A549 (cell line): Measurements from ENCODE around the gene SAMMSON. TPM values are rescaled to one million over a fixed set of nuclear protein-coding genes. Genes with fewer than 3 reads are reported as not detected.

Source experiments
- ATAC-seq, 2 experiments: fragments of 200-7000 bp in 1 of 2; fragments of >200 bp in 1 of 2; cut with Nextera tagmentation in 1 of 2; cut with Tn5 transposase in 1 of 2; 3 replicates each; pipeline versions ENCODE4 v1.8.0 to v1.9.1; 2018 to 2020; ENCODE audit warnings: mild to moderate bottlenecking in 1 of 2, moderate library complexity in 1 of 2
- CTCF ChIA-PET: fragments of 300-600 bp; sonication (Branson Sonifier 250); formaldehyde crosslinking; extraction: SDS; loops from one replicate; lab custom pipeline; 2021; ENCODE audit warnings: antibody characterized with exemption, inconsistent platforms; lab: Yijun Ruan, JAX
- POLR2A ChIA-PET: fragments of 350-600 bp; formaldehyde crosslinking; extraction: SDS; loops from one replicate; lab custom pipeline; 2021; ENCODE audit warnings: antibody characterized with exemption, inconsistent platforms; lab: Yijun Ruan, JAX
- DNase-seq, 2 experiments: peaks; one replicate each; pipeline versions ENCODE4 v3.0.0 to v3.0.0-alpha.2; 2011 to 2016; ENCODE audit warnings: low read depth in 1 of 2, low spot score in 1 of 2
- FAIRE-seq: peaks from 2 replicates; lab custom pipeline; 2011; peaks lifted over from hg19 to GRCh38; lab: Jason Lieb, UNC
- H3K27ac ChIP-seq, 2 experiments: fragments of >200 bp; sonication (Bioruptor Twin); formaldehyde crosslinking; 3 replicates each; pipeline ENCODE4 v1.5.1; 2016 to 2017
- H3K4me1 ChIP-seq: fragments of >200 bp; sonication (Bioruptor Twin); formaldehyde crosslinking; 3 replicates; pipeline ENCODE4 v1.6.1; 2016
- H3K4me2 ChIP-seq: fragments of >200 bp; sonication (Bioruptor Twin); formaldehyde crosslinking; 3 replicates; pipeline ENCODE4 v1.6.1; 2016
- H3K4me3 ChIP-seq: fragments of >200 bp; sonication (Bioruptor Twin); formaldehyde crosslinking; 3 replicates; pipeline ENCODE4 v1.5.1; 2016
- H3K9me3 ChIP-seq: fragments of >200 bp; sonication (Bioruptor Twin); formaldehyde crosslinking; 3 replicates; pipeline ENCODE4 v1.6.1; 2016
- BHLHE40 ChIP-seq: IDR thresholded peaks from 2 replicates; pipeline ENCODE4 v1.6.1; 2012; ENCODE audit warnings: low read depth, low read length, inconsistent platforms
- EHF ChIP-seq: fragments of 250-450 bp; sonication (Bioruptor Pico); IDR thresholded peaks from 2 replicates; pipeline ENCODE4 v1.5.0; 2020; ENCODE audit warnings: mild to moderate bottlenecking
- EHMT2 ChIP-seq: fragments of 200-600 bp; sonication (generic); IDR thresholded peaks from 2 replicates; pipeline ENCODE4 v1.6.1; 2016; ENCODE audit warnings: antibody characterized with exemption, low read depth, mild to moderate bottlenecking, moderate library complexity
- FOXS1 ChIP-seq: fragments of 250-450 bp; sonication (Bioruptor Pico); IDR thresholded peaks from 2 replicates; pipeline ENCODE4 v1.5.0; 2020; ENCODE audit warnings: mild to moderate bottlenecking, moderate library complexity
- GATA3 ChIP-seq: IDR thresholded peaks from 2 replicates; pipeline ENCODE4 v1.6.1; 2012; ENCODE audit warnings: borderline replicate concordance
- HEYL ChIP-seq: fragments of 250-450 bp; sonication (Bioruptor Pico); IDR thresholded peaks from 2 replicates; pipeline ENCODE4 v1.8.0; 2021; ENCODE audit warnings: mild to moderate bottlenecking, moderate library complexity
- MAFK ChIP-seq: fragments of 450-650 bp; IDR thresholded peaks from 2 replicates; pipeline ENCODE4 v1.6.1; 2014; ENCODE audit not compliant: partially characterized antibody
- NR3C1 ChIP-seq: fragments of >200 bp; sonication (Bioruptor Twin); formaldehyde crosslinking; IDR thresholded peaks from 3 replicates; pipeline ENCODE4 v1.6.1; 2017
- RAD21 ChIP-seq, 2 experiments: fragments of >200 bp in 1 of 2; sonication (Bioruptor Twin) in 1 of 2; formaldehyde crosslinking in 1 of 2; IDR thresholded peaks in 1 of 2; conservative IDR thresholded peaks in 1 of 2; 2 replicates in 1 of 2; 3 replicates in 1 of 2; pipeline ENCODE4 v1.6.1; 2012 to 2018; ENCODE audit warnings: inconsistent platforms in 1 of 2
- TFCP2L1 ChIP-seq: fragments of 250-450 bp; sonication (Bioruptor Pico); IDR thresholded peaks from 2 replicates; pipeline ENCODE4 v1.5.0; 2021; ENCODE audit warnings: mild to moderate bottlenecking
- TP53 ChIP-seq: fragments of 250-450 bp; sonication (Bioruptor Pico); IDR thresholded peaks from 2 replicates; pipeline ENCODE4 v1.5.0; 2021; ENCODE audit warnings: mild to moderate bottlenecking, moderate library complexity
- ZNF302 ChIP-seq: fragments of 250-450 bp; sonication (Bioruptor Pico); IDR thresholded peaks from 2 replicates; pipeline ENCODE4 v1.9.0; 2021; ENCODE audit warnings: inconsistent platforms, mild to moderate bottlenecking, moderate library complexity
- WGBS: methylation state at CpG from one replicate; pipeline ENCODE4 v1.1.6; 2017; ENCODE audit errors: missing lambda C conversion rate; 5-methylcytosine and 5-hydroxymethylcytosine counted together
- polyA plus RNA-seq, 4 experiments: library from polyadenylated mRNA; depleted of rRNA in 3 of 4; stranded (reverse); fragments of >200 nt; fragmentation: RNase III in 1 of 4; extraction: RNeasy Plus Mini Kit Qiagen cat#74134 plus additional on column Dnase treatment in 1 of 4; gene quantifications; 2 replicates in 3 of 4; 3 replicates in 1 of 4; pipeline ENCODE4 v1.2.3, GENCODE V29; 2011 to 2017
- TF ChIP-seq, protein P1 (sequence below): IDR thresholded peaks from 2 replicates; pipeline ENCODE4 v1.6.1; 2012; ENCODE audit warnings: low read depth, borderline replicate concordance
- TF ChIP-seq, protein P2 (sequence below): fragments of 450-650 bp; IDR thresholded peaks from 2 replicates; pipeline ENCODE4 v1.6.1; 2014; ENCODE audit warnings: antibody characterized with exemption
- TF ChIP-seq, protein P3 (sequence below): fragments of 200-600 bp; sonication (generic); IDR thresholded peaks from 2 replicates; pipeline ENCODE4 v1.6.1; 2016; ENCODE audit warnings: antibody characterized with exemption, mild to moderate bottlenecking, moderate library complexity
- TF ChIP-seq, protein P4 (sequence below): fragments of >200 bp; sonication (Bioruptor Twin); formaldehyde crosslinking; IDR thresholded peaks from 3 replicates; pipeline ENCODE4 v1.6.1; 2016

SAMMSON gene
- polyA plus RNA-seq, 2 of the 4 experiments (the other 2 are of a cell fraction), result not detected

DNA sequence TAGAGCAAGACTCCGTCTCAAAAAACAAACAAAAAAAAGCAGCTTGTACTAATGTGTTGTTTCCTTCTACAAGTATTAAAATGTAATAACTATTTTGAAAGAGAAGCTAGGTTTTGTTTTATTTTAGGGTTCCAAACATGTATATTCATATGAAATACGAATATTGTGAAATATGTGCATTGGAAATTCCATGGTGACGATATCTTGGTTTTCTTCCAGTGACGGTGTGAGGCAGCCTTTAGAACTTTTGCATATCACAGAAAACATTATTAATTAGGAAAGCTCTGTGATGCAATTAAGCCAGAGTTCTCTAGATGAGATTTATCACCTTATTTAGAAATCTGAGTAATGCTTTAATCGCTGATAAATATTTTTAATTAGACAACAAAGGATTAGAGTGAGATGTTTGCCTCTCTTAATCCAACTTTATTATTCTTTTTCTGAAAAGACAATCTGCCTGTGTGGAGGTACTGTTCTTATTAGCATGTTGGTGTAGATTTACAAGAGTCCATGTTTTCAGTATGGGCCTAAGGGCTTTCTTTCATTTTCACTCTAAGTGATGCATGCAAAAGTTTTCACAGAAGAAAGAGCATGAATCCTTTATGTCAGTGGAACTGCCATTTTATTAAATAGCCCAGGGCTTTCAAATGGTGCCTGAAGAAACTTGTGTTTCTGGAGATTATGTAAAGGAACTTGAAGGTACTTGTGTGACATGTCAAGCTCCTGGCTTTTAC, 37.7 kb upstream of the SAMMSON start (continued):
- TF ChIP-seq RAD21 (conservative IDR thresholded peaks at IDR 0.05 in 1 of 2, IDR thresholded peaks at IDR 0.05 in 1 of 2), result no peak

DNA sequence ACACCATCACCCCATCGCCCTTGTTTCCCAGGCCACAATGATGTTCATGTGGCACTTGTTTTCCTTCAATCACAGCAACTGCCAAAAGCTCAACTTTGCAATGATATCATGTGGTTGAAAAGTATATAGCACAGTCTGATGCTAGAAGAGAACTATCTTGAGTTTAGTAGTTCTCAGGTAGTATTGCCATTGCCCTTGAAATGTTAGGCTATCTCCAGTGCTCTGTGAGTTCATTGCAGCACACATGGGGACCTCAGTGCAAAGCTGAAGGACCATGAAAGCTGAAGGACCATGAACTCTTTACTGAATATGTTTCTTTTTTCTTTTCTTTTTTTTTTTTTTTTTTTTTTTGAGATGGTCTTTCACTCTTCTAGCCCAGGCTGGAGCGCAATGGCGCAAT, 35.9 kb upstream of the SAMMSON start:
- Histone ChIP-seq H3K27ac (no peak overlapping the region), H3K4me2 (no peak overlapping the region), H3K4me1 (no peaks in the 10 kb centered on the region), H3K4me3 (no peak overlapping the region), H3K9me3 (no peaks in the 10 kb centered on the region)
- ChIA-PET CTCF (no interaction called here), POLR2A (no interaction called here)
- WGBS, result 86% methylated on average over 2 of the region's 3 CpGs
- no peak for TF ChIP-seq NR3C1
- TF ChIP-seq, protein P1, sequence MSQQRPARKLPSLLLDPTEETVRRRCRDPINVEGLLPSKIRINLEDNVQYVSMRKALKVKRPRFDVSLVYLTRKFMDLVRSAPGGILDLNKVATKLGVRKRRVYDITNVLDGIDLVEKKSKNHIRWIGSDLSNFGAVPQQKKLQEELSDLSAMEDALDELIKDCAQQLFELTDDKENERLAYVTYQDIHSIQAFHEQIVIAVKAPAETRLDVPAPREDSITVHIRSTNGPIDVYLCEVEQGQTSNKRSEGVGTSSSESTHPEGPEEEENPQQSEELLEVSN, result no peak
- no peak for TF ChIP-seq EHF (CRISPR knock-in tag)
- TF ChIP-seq FOXS1 (CRISPR knock-in tag), result no peak
- TF ChIP-seq EHMT2, result no peak
- no peak for TF ChIP-seq RAD21 (conservative IDR thresholded peaks at IDR 0.05 in 1 of 2, IDR thresholded peaks at IDR 0.05 in 1 of 2)
- TF ChIP-seq, protein P2, sequence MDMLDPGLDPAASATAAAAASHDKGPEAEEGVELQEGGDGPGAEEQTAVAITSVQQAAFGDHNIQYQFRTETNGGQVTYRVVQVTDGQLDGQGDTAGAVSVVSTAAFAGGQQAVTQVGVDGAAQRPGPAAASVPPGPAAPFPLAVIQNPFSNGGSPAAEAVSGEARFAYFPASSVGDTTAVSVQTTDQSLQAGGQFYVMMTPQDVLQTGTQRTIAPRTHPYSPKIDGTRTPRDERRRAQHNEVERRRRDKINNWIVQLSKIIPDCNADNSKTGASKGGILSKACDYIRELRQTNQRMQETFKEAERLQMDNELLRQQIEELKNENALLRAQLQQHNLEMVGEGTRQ, result no peak
- TF ChIP-seq BHLHE40, result no peak
- ATAC-seq, result no peak
- FAIRE-seq, result no peak
- no peak for DNase-seq

DNA sequence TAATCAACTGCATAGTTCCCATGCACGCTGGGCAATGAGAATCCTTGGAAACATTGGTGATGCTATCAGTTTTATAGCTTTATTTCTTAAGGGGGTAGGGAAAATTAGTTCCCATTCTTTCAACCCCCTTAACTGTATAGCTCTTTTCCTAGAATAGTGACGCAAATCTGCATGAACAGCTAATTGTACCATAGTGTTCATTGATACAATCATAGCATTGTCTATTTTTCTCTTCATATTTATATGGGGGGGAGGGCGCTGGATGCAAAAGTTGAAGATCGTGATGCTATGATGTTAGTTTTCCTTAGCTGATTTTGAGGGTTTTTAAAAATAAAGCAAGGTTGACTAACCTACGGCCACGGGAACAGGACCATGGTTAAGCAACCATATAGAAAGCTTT, 32.4 kb upstream of the SAMMSON start:
- ChIA-PET POLR2A (no interaction called here), CTCF (interaction anchor here (0.6 to 1.0 kb wide), 2 partner anchors 12 to 19 kb away, joined by 3 read pairs; no protein-coding TSS in a partner anchor)
- DNase-seq (no peak), ATAC-seq (no peak), FAIRE-seq (no peak)
- Histone ChIP-seq H3K27ac (no peak overlapping the region), H3K4me2 (no peak overlapping the region), H3K4me1 (no peaks in the 10 kb centered on the region), H3K9me3 (no peaks in the 10 kb centered on the region), H3K4me3 (no peak overlapping the region)
- 74% methylated on average over 6 of the region's 6 CpGs for WGBS
- TF ChIP-seq TFCP2L1 (CRISPR knock-in tag) (no peak), GATA3 (no peak), ZNF302 (CRISPR knock-in tag) (no peak), HEYL (no peak), TP53 (CRISPR knock-in tag) (no peak)
- TF ChIP-seq, protein P3, sequence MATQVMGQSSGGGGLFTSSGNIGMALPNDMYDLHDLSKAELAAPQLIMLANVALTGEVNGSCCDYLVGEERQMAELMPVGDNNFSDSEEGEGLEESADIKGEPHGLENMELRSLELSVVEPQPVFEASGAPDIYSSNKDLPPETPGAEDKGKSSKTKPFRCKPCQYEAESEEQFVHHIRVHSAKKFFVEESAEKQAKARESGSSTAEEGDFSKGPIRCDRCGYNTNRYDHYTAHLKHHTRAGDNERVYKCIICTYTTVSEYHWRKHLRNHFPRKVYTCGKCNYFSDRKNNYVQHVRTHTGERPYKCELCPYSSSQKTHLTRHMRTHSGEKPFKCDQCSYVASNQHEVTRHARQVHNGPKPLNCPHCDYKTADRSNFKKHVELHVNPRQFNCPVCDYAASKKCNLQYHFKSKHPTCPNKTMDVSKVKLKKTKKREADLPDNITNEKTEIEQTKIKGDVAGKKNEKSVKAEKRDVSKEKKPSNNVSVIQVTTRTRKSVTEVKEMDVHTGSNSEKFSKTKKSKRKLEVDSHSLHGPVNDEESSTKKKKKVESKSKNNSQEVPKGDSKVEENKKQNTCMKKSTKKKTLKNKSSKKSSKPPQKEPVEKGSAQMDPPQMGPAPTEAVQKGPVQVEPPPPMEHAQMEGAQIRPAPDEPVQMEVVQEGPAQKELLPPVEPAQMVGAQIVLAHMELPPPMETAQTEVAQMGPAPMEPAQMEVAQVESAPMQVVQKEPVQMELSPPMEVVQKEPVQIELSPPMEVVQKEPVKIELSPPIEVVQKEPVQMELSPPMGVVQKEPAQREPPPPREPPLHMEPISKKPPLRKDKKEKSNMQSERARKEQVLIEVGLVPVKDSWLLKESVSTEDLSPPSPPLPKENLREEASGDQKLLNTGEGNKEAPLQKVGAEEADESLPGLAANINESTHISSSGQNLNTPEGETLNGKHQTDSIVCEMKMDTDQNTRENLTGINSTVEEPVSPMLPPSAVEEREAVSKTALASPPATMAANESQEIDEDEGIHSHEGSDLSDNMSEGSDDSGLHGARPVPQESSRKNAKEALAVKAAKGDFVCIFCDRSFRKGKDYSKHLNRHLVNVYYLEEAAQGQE, result no peak

DNA sequence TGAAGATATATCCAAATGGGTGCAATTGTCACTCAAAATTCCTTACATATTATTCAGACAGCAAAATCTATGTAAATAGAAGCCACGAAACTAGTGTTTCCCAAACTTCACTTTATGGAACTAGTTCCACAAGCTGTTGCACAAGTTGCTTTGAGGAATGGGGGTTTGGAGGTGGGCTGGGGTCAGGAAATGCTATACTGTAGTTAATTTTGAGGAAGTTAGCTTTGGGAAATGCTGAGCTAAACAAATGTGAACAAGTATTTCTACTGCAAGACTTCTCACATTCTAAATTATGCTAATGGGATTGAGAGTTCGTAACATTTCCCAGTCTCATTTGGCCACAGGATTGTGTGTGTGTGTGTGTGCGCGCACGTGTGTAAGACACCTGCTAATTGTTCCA, 28.7 kb upstream of the SAMMSON start:
- peak; percentile 59 for TF ChIP-seq MAFK
- TF ChIP-seq, protein P4, sequence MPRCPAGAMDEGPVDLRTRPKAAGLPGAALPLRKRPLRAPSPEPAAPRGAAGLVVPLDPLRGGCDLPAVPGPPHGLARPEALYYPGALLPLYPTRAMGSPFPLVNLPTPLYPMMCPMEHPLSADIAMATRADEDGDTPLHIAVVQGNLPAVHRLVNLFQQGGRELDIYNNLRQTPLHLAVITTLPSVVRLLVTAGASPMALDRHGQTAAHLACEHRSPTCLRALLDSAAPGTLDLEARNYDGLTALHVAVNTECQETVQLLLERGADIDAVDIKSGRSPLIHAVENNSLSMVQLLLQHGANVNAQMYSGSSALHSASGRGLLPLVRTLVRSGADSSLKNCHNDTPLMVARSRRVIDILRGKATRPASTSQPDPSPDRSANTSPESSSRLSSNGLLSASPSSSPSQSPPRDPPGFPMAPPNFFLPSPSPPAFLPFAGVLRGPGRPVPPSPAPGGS, result no peak
- CTCF ChIA-PET, result interaction anchor here (1.3 kb wide), 1 partner anchor 9 kb away, joined by 4 read pairs; no protein-coding TSS in a partner anchor

More for the DNA sequence above, 28.7 kb upstream of the SAMMSON start:
- DNase-seq (no peak), FAIRE-seq (no peak), ATAC-seq (no peak)
- H3K4me1 ChIP-seq, result no peaks in the 10 kb centered on the region
- no peak overlapping the region for H3K4me3 ChIP-seq
- no peak overlapping the region for H3K4me2 ChIP-seq
- H3K27ac ChIP-seq, result no peak overlapping the region
- no peaks in the 10 kb centered on the region for H3K9me3 ChIP-seq
- POLR2A ChIA-PET, result no interaction called here
- WGBS, result 91% methylated on average over 5 of the region's 5 CpGs
